ENCODE data around the gene MROH7. TPM values are rescaled to one million over a fixed set of nuclear protein-coding genes. Genes with fewer than 3 reads are reported as not detected.

The MROH7 gene
- total RNA-seq, 4 donors from 2014 or later = 0.57 to 2.2 (median 1.7) TPM

GRCh38 chr1:54649130-54649898, 7.7 kb downstream of the MROH7 start:
- no peak for TF ChIP-seq CTCF (IDR thresholded peaks at IDR 0.05; ENCODE audit: low read depth)

GRCh38 chr1:54649921-54650320, 8.3 kb downstream of the MROH7 start:
- TF ChIP-seq CTCF (IDR thresholded peaks at IDR 0.05; ENCODE audit: low read depth) = no peak

DNA sequence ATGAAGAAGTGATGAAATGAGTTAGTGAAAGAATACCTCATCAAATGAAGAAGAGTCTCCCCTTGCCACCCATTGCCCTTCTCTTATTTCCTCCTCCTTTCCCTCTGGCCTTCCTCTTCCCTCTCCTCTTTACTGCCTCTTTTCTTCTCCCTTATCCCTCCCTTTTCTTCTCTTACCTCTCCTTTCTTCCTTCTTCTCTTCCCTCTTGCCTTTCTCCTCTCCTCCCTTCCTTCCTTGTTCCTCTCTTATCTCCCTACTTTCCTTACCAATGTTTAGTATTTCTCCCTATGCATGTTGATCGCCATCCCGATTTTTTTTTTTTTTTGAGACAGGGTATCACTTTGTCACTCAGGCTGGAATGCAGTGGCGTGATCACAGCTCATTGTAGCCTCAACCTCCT, 8.8 kb downstream of the MROH7 start:
- no peak for TF ChIP-seq CTCF (IDR thresholded peaks at IDR 0.05; ENCODE audit: low read depth)

DNA sequence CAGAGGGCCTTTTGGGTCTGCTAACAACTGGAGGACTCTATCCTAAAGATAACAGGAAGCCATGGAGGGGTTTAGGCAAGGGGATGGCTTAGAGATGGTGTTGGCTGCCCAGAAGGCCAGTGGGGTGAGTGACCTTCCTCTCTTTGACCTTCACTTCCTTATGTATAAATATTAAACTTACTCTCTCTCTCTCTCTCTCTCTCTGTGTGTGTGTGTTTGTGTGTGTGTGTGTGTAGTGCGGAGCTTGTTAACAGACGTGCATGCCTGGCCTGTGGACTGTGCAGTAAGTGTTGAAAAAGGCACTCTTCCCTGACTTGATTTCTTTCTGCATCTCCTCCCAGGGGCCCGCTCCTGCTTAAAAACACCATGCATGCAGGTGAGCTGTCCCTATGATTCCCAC, 10.0 kb downstream of the MROH7 start:
- TF ChIP-seq CTCF (IDR thresholded peaks at IDR 0.05; ENCODE audit: low read depth) = no peak

- no peak for TF ChIP-seq CTCF (IDR thresholded peaks at IDR 0.05; ENCODE audit: low read depth)
Measured at GRCh38 chr1:54652168-54652567, 10.6 kb downstream of the MROH7 start.

DNA sequence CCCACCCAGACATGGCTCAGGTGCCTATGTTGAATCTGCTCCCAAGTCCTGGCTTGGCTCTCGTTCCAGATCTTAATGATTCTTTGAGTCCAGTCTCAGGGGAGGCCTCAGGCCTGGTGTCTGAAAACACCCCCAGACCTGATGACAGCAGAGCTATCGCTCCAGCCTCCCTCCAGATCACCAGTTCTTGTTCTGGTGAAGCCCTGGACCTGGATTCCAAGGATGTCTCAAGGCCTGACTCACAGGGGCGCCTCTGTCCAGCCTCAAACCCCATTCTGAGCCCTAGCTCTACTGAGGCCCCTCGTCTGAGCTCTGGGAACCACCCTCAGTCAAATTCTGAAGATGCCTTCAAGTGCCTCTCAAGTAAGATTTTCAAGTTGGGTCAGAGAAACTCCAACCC, 11.4 kb downstream of the MROH7 start:
- no peak for TF ChIP-seq CTCF (IDR thresholded peaks at IDR 0.05; ENCODE audit: low read depth)

GRCh38 chr1:54658164-54658913, 16.8 kb downstream of the MROH7 start:
- no peak for TF ChIP-seq CTCF (IDR thresholded peaks at IDR 0.05; ENCODE audit: low read depth)
